Activated gamma-delta T cell treated with anti-CD3 and anti-CD28 coated beads, Interleukin-2, amount 50 U/mL, for 16 hours (primary cell): ENCODE data around the gene RANBP17.

Source experiments
- DNase-seq: peaks from one replicate; pipeline ENCODE4 v3.0.0-alpha.2; 2020; ENCODE audit warnings: low read depth

The RANBP17 gene

DNA sequence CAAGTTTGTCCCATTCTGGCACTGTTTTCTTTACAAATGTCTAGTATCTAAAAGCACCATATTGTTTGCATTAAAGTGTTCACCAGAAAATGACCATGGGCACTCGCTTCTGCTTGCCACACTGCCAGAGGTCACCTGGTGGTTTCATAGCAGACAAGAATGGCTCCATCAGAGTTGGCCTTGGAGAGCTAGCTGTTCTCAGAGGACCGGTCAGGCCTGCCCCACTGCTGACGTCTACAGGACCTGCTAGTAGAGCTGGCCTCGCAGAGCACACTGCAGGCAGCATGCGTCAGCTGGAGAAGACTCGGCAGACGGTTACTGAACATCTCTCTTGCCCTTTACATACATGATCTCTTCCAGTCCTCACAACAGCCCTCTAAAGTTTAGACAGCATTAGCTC is 438.5 kb downstream of the RANBP17 start:
- DNase-seq, result no peak

DNA sequence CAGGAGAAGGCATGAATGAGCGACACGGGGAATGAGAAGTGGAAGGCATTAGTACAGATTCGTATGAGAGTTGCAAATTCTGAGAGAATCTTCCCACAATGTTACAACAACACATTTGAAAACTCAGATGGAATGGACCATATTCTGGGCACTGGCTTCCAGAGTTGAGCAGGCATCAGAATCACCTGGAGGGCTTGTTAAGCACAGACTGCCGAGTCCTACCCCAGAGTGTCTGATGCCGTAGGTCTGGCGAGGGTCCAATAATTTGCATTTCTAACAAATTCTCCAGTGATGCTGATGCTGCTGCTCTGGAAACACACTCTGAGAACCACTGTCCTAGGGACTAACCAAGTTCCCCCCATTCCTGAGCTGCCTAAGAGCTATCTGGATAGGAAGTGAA is 444.3 kb downstream of the RANBP17 start:
- no peak for DNase-seq

DNA sequence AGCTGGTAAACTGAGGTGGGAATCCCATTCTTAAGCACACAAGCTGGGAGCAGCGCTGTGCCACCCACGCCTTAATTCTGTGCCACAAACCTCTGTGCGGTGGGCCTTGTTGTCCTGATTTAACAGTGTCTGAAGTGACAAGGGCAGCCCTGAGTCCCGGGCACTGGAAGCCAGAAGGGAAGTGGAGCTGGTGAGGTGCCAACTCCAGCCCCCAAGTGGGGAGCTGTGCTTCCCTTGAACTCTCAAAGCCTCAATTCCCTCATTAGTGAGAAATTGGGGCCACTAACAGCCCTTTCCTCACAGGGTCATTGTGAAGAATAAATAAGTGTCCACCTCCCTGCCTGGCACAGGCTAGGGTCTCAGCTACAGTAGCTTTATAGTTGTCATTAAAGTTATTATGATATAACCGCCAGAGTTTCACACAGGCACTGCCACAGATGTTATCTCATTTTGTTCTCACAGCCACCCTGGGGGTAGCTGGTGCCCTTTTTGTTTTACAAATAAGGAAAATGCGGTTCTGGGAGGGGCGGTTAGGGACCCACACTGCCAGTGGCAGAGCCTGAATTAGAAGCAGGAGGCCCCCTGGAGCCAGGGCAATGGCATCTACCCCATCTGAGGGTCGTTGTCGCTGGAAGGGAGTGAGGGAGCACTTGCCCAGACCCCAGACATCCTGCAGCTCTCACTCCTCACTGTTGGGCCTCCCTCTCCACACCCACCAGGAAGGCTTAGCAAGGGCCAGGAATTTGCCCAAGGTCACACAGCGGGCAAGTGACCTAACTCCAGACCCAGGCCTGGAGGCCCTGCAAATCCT is 445.2 kb downstream of the RANBP17 start:
- no peak for DNase-seq

DNA sequence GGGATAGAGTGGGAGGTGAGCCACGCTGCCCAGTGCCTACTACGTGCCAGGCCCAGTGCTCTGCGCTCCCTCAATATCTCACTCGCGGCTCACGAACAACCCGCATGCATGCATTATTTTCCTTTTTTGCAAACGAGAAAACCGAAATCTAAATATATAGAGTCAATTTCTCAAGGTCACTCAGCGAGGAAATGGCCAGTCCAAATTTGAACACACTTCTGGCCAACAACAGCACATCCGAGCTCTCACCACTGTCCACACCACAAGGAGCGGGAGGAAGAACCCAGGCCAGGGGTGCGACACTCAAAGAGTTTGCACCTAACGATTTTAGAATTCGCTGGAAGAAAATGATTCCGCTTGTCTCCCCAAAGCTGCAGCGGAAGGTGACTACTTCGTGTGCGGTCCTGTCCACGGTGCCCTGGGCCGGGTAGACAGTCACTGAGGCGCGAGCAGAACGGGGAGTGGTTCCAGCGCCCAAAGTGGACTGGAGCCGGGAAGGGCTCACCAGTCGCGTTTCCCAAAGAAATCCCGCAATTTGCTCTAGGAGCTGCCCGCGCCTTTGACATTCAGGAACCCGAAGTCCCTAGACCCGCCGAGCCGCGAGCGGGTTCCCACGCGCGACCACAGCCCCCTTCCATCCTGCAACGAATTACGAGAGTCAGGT is 446.1 kb downstream of the RANBP17 start:
- DNase-seq, result no peak

DNA sequence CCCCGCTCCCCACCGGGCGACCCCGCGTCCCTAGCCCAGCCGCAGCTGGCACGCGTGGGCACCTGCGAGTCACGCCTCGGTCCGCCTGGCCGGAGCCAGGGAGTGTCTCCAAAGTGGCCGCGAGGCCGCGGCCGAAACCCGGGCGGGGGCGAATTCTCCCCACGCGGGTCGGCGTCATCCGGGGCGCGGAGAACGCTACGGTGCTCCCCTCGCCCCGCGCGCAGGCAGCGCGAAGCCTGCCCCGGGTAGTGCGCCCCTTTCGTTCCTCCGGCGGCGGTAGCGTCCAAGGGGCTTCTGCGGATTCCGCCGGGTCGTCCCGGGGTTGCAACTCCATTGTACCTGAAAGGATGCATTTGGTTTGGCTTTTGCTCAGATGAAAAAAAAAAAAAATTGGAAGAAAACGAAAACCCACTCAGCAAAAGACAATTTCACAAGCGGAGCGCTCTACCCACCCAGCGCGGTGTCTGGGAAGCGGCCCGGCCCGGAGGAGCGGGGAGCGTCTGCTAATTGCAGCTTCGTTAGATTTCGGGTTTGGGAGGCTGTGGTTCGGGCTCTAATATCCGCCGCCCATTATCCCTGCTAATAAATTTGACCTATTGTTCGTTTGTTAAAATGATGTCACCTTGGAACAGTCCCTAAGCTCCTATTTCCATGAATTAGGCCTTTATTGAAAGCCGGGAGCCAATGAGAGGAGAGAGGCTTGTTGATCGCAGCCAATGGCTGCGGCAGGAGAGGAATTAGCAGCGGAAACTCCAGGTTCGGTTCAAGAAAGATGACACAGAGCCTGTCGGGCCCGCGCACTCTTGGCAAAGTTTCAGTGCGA is 446.8 kb downstream of the RANBP17 start, which contains the start of gene TLX3:
TLX3 (plus strand) TSS at position 796 of the 823 bp plus-strand sequence. CDS start 118 bp downstream, outside the sequence.
- no peak for DNase-seq

DNA sequence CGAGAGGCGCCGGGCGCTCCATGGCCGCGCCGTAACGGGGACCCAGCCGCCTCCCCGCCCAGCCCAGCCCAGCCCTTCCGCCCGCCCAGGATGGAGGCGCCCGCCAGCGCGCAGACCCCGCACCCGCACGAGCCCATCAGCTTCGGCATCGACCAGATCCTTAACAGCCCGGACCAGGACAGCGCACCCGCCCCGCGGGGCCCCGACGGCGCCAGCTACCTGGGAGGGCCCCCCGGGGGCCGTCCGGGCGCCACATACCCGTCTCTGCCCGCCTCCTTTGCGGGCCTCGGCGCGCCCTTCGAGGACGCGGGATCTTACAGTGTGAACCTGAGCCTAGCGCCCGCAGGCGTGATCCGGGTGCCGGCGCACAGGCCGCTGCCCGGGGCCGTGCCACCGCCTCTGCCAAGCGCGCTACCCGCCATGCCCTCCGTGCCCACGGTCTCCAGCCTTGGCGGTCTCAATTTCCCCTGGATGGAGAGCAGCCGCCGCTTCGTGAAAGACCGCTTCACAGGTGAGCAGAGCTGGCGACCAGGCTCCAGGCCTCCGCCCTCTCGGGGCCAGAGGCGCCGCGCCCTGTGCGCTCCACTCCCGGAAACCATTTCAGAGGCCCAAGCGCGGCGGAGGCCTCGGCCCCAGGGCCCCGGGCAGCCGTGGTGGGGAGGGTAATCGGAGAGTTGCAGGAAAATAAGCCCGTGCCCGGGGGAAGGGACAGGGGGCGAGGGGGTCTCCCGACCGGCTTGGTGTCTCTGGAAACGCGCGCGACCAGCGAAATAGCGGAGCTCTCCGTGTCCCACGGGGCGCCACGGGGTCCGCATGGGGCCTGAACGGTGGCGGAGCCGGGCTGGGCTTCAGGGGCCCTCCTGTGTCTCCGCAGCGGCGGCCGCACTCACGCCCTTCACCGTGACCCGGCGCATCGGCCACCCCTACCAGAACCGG is 447.7 kb downstream of the RANBP17 start:
- no peak for DNase-seq

DNA sequence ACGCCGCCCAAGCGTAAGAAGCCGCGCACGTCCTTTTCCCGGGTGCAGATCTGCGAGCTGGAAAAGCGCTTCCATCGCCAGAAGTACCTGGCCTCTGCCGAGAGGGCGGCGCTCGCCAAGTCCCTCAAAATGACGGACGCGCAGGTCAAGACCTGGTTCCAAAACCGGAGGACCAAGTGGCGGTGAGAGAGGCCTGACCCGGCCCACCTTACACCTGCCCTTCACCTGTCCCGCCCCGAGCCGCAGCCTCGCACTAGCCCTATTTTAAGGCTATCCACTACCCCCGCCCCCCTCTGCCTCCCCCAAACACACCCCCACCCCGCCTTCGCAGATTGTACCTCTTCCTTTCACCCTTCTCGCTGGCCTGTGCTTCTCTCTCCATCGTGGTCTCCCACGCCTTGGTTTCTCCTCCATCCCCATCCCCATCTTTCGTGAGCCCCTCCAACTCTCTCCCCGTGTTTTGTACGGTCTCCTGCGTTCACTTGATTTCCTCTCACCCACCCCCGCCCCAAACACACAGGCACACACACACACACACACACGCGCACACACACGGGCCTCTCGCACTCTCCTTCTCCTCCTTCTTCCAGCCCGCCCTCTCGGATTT is 448.5 kb downstream of the RANBP17 start:
- DNase-seq, result no peak

DNA sequence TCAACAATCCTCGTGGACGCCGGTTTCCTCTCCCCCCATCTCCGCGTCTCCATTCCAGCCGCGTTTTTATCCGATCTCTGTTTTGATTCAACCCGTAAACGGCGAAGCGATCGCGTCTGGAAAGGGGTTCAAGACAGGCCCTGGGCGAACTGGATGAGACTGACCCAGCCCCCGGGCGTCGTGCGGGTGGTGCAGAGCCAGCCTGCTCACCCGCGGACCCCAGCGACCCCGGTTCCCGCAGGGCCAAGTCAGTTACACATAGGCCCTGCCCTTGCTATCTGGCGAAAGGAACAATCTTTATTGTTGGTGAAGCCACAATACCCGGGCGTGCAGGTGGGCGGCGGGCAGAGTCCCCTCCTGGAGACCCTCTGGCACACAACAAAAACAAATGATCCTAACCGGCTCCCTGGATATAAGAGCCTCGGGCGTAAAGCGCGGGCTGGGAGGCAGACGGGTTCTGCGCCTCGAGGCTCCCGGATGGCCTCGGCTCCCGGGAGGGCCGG is 449.1 kb downstream of the RANBP17 start:
- no peak for DNase-seq

DNA sequence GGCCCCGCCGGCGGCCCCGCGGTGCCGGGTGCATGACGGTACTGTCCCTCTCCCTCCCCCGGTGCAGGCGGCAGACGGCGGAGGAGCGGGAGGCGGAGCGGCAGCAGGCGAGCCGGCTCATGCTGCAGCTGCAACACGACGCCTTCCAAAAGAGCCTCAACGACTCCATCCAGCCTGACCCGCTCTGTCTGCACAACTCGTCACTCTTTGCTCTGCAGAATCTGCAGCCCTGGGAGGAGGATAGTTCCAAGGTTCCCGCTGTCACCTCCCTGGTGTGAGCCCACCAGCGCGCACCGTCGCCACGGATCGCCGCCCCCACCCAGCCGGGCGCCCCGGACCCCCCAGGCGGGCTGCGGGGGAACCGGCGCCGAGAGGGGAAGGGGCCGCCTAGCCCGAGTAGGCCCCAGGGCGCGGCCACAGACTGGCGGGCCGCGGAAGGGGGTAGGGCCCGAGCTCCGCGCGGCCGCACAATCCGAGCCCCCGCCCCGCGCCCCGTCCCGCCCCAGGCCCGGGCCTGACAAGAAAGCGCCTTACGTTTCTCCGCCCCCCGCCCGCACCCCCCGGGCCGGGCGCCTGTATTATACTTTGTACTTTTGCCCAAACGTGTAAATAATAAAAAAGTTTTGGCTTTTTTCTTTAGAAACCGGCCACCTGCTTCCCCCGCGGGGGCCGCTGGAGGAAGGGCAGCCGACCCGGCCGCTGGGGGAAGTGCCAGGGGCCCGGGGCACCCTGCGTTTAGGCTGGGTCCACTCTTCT is 449.7 kb downstream of the RANBP17 start:
- DNase-seq, result no peak

DNA sequence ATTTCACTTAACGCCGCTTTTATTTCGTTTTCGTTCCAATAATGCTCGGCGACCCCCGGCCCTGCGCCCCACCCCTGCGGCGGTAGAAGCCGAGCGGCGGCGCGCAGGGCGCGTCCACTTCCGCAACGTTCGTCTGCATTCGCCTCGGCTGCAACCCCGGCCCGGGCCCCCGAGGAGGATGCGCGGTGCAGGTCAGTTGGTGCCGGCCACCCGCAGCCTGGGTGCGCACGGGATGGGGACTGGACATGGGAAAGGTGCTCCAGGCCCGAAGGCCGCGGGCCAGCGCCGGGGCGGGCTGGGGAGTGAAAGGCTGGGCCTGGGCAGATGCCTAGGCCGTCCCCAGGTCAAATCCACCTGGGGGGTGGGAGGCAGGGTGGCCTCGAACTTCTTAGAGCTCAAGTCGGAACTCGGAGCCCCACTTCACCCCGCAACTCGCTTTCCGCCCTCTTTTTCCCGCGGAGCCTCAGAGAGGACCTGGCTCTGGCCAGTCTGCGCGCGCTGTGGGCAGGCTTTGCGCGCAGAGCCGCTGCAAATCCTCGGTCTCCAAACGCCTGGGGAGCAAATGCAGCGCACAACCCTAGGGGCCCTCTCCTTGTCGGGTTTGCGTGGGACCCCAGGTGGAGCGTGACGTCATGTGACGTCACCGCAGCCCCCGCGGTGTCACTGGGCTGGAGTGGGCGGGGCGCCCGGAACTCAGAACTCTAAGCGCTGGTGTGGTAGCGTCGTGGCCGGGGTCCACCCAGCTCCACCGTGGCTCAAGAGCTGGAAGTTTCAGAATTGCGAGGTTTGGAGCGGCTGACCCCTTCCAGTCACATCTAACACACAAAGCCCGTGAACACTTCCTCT is 450.5 kb downstream of the RANBP17 start:
- DNase-seq, result no peak

DNA sequence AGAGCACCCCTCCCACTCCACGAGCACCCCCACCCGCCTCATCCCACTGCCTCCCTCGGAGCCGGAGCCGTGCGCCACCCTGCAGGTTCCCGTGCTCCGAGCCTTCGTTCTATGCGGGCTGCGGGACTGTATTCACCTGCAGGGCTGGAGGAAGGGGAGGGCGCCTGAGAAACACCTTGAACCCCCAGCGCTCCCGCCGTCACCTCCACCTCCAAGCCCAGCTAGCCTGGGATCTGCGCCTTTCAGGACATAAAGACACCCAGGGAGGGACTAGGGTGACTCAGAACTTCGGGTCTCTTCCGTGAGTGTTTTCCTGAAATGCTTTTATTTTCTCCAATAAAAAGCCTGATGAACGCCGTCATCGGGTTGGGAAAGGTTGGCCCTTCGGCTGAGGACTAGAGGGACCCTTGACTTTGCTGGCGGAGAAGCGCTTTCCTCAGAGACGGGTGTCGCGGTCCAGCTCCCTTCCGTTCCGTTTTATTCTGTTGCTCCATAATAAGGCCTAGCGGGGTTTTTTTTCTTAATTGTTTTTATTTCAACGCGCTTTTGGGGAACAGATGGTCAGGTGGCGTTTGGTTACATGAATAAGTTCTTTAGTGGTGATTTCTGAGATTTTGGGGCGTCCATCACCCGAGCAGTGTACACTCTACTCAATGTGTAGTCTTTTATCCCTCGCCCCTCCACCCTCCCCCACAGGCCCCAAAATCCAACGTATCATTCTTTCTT is 451.8 kb downstream of the RANBP17 start:
- DNase-seq, result no peak

DNA sequence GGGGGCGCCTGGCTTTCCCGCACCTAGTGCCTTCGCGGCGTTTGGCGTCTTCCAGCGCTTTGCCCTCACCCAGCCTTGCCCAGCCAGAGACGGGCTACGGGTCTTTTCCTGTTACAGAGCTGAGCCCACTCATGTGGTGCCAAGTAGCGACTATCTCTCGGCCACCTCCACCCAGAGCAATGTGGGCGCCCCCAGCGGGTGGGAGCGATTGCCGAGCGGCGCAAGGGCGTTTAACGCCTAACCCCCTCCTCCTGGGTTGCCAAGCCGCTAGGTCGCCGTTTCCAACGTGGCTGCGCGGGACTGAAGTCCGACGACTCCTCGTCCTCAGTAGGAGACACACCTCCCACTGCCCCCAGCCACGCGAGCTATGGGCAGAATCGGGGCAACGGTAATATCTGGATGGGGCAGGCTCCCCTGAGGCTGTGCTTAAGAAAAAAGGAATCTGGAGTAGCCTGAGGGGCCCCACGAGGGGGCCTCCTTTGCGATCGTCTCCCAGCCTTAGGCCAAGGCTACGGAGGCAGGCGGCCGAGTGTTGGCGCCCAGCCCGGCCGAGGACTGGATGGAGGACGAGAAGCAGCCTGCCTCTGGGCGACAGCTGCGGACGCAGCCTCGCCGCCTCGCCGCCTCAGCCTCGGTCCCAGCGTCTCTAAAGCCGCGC is 453.0 kb downstream of the RANBP17 start:
- no peak for DNase-seq

DNA sequence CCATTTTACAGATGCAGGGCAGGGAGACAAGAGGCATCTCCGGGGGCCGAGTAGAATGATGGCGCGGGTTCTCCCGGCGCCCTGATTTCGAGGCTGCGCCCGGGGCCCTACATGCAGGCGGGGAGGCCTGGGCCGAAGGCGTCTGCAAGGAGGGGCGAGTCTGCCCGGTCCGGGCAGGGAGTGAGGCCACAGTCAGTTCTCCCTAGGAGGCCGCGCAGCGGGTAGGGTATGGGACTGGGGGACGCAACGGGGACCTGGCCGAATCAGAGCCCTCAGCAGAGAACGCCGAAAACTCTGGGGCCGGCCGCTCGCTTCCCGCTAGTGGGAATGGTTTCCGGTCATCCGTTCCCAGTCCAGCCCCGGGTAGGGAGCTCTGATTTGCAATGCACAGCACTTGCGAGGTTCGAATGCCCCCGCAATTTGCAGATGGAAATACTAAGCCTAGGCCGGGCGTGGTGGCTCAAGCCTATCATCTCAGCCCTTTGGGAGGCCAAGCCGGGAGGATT is 453.6 kb downstream of the RANBP17 start:
- no peak for DNase-seq

DNA sequence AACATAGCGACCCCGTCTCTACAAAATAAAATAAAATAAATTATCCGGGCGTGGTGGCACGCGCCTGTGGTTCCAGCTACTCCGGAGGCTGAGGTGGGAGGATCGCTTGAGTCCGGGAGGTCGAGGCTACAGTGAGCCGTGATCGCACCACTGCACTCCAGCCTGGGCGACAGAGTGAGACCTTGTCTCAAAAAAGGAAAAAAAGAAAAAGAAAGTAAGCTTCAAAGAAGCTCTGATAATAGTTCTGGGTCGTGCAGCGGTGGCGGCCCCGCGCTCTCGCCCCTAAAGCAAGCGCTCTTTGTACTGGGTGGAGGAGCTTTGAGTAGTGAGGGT is 454.1 kb downstream of the RANBP17 start:
- DNase-seq, result no peak

DNA sequence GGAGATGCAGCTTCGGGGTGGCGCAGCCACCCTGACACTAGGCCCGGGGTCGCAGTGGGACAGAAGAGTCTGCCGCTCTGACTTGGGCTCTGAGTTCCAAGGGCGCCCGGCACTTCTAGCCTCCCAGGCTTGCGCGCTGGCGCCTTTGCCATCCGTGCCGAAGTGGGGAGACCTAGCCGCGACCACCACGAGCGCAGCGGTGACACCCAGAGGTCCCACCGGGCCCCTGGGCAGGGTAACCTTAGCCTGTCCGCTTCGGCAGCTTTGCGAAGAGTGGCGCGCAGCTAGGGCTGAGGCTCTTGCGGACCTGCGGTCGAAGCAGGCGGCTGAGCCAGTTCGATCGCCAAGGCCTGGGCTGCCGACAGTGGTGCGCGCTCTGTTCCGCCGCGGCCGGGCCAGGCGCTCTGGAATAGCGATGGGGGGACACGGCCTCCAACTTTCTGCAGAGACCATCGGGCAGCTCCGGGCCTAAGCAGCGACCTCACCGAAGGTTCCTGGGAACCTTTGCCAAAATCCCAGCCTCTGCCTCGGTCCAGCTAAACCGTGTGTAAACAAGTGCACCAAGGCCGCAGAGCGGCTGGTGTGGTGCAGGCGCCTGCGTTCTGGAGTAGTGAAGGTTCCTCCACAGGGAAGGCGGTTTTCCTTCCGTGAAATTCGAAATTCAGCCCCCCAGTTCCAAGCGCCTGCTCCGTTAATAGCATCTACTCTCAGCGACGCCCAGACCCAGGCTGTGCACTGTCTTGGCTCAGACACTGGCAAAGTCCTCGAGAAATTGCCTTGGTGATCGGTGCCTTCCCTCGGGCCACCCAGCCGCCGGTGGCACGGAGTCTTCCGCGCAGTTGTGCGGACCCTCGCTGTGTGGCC is 454.7 kb downstream of the RANBP17 start:
- no peak for DNase-seq

DNA sequence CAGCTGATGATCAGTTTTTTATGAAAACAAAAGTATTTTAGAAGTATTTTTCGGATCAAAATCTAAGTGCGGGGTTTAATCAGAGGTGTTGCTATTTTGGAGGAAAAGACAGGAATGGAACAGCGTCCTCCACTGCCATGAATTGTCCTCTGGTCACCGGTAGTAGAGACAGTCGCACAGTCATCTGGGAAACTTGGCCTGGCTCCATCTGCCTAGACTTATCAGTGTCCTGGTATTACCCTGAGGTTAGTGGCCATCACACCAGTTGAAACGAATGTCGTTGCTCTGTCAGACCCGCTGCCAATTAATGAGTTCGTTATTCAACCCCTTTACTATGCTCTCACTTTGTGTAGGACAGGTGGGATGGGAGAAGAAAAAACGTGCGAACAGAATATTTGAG is 455.4 kb downstream of the RANBP17 start:
- DNase-seq, result no peak

DNA sequence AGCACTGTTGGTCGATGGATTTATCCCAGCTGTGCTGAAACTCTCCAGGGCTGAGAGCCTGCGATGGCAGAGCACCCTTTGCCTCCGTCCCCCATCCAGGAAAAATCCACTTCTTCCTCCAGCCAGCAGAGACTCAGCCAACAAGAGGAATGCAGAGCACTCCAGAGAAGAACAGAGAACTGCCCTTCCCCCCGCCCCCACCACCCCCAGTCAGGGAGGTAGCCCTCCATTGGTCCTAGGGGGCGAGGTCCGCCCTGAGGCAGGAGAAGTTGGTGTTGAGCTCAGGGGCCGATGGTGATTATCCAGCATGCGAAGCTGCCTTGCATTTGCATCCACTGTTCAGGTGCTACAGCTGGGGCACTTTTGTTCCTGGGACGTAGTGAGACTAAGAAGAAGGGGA is 456.2 kb downstream of the RANBP17 start:
- DNase-seq, result no peak
